Transverse colon (tissue), 4 donors: ENCODE data around the gene POLR2M. TPM values are rescaled to one million over a fixed set of nuclear protein-coding genes. Genes with fewer than 3 reads are reported as not detected.

Experiments
- DNase-seq: peaks from one replicate; pipeline ENCODE4 v3.0.0-alpha.2; 2019
- H3K27ac ChIP-seq, 4 donors: fragments of 200-600 bp; sonication (generic); 2 replicates each; pipeline ENCODE4 v1.5.1; 2016 to 2018; ENCODE audit warnings: inconsistent platforms in 4 of 4
- H3K27me3 ChIP-seq: fragments of 200-600 bp; sonication (generic); 2 replicates; pipeline ENCODE4 v1.5.1; 2017; ENCODE audit warnings: inconsistent platforms
- H3K36me3 ChIP-seq, 4 donors: fragments of 200-600 bp; sonication (generic); 2 replicates each; pipeline ENCODE4 v1.5.1; 2017 to 2019; ENCODE audit warnings: inconsistent platforms in 4 of 4
- H3K4me1 ChIP-seq, 4 donors: fragments of 200-600 bp; sonication (generic); 2 replicates each; pipeline ENCODE4 v1.5.1; 2017 to 2020; ENCODE audit warnings: inconsistent platforms in 4 of 4
- H3K4me3 ChIP-seq, 4 donors: fragments of 200-600 bp; sonication (generic); 1 replicate in 1 of 4; 2 replicates in 3 of 4; pipeline versions ENCODE4 v1.5.1 to v1.6.1; 2017 to 2019; ENCODE audit warnings: inconsistent platforms in 4 of 4
- H3K9me3 ChIP-seq, 2 donors: fragments of 200-600 bp; sonication (generic); 2 replicates each; pipeline ENCODE4 v1.5.1; 2017 to 2019; ENCODE audit warnings: inconsistent platforms in 2 of 2
- EP300 ChIP-seq: sonication (generic); formaldehyde crosslinking; IDR thresholded peaks from one replicate; pipeline ENCODE4 v1.6.1; 2017; ENCODE audit warnings: antibody characterized with exemption, low read depth
- POLR2A ChIP-seq: fragments of 450-650 bp; IDR thresholded peaks from one replicate; pipeline ENCODE4 v1.6.1; 2016; ENCODE audit warnings: antibody characterized with exemption, mild to moderate bottlenecking, moderate library complexity
- POLR2AphosphoS5 ChIP-seq, 3 donors: sonication (generic); formaldehyde crosslinking; IDR thresholded peaks; one replicate each; pipeline ENCODE4 v1.6.1; 2016; ENCODE audit warnings: antibody characterized with exemption in 3 of 3
- WGBS, 2 donors: methylation state at CpG; one replicate each; pipeline ENCODE4 v1.1.5; 2018; ENCODE audit warnings: low coverage in 1 of 2; 5-methylcytosine and 5-hydroxymethylcytosine counted together
- in situ Hi-C, 4 donors: fragments of 200-750 bp; cut with MboI; loops; one replicate each; pipeline versions ENCODE4 v1.15.0 to v1.15.1; 2017; ENCODE audit warnings: low sequenced_read_pairs in 3 of 4, low pct_ligation_motif_present in 1 of 4, low pct_unique_long_range_greater_than_20kb in 1 of 4
- intact Hi-C: fragments of 100-400 bp; cut with DNase I; formaldehyde crosslinking; loops from one replicate; pipeline ENCODE4 v1.15.1; 2023; ENCODE audit warnings: low total_unique reads
- total RNA-seq, 4 donors: library from RNA; depleted of rRNA; stranded (reverse); fragments of >200 nt; gene quantifications; one replicate each; pipeline ENCODE4 v1.1.0, GENCODE V29; 2016
- TF ChIP-seq, protein P1 (sequence below), 5 experiments: fragments of 200-600 bp in 3 of 5; fragments of 450-650 bp in 2 of 5; sonication (generic) in 3 of 5; IDR thresholded peaks; 1 replicate in 2 of 5; 2 replicates in 3 of 5; pipeline ENCODE4 v1.5.1; 2016 to 2017; ENCODE audit warnings: antibody characterized with exemption in 5 of 5, inconsistent platforms in 3 of 5, mild to moderate bottlenecking in 2 of 5, moderate library complexity in 1 of 5

The POLR2M gene
- total RNA-seq, 4 donors from 2014 or later = 18.5 to 159 (median 42.2) TPM

DNA sequence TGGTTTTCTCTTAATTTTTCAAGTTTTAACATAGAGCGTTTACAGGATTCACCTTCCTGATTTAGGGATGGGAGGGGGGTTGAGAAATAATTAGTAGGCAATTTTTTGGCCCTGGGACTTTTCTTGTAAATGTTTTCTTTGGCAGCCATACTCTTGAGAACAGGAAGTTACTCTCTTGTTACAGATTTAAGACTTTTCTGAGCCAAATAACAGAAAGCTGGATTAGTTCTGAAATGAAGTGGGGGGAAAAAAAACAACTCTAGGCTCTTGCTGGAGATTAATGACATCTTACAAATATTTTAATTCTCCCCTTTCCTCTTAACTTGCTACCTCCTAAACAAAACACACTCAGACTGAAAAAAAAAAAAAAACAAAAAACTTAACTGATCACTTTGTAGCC lies 13.8 kb upstream of the POLR2M start:
- Histone ChIP-seq H3K4me3 (no peak overlapping the region), H3K4me1 (peaks cover 0 to 6% (median 0%) of the 10 kb centered on the region in 4 donors), H3K27me3 (no peaks in the 10 kb centered on the region), H3K27ac (no peak overlapping the region), H3K9me3 (no peaks in the 10 kb centered on the region), H3K36me3 (no peaks in the 10 kb centered on the region)
- no peak for DNase-seq
- in situ Hi-C loops = no loop called here
- intact Hi-C loops = no loop called here
- TF ChIP-seq, protein P1, sequence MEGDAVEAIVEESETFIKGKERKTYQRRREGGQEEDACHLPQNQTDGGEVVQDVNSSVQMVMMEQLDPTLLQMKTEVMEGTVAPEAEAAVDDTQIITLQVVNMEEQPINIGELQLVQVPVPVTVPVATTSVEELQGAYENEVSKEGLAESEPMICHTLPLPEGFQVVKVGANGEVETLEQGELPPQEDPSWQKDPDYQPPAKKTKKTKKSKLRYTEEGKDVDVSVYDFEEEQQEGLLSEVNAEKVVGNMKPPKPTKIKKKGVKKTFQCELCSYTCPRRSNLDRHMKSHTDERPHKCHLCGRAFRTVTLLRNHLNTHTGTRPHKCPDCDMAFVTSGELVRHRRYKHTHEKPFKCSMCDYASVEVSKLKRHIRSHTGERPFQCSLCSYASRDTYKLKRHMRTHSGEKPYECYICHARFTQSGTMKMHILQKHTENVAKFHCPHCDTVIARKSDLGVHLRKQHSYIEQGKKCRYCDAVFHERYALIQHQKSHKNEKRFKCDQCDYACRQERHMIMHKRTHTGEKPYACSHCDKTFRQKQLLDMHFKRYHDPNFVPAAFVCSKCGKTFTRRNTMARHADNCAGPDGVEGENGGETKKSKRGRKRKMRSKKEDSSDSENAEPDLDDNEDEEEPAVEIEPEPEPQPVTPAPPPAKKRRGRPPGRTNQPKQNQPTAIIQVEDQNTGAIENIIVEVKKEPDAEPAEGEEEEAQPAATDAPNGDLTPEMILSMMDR (IDR thresholded peaks at IDR 0.05) = no peak
- no peak for TF ChIP-seq POLR2A
- TF ChIP-seq POLR2AphosphoS5 (IDR thresholded peaks at IDR 0.05) = no peak
- no peak for TF ChIP-seq EP300
- WGBS, 2 donors = 72 to 78% methylated on average over 1 of the region's 1 CpG

DNA sequence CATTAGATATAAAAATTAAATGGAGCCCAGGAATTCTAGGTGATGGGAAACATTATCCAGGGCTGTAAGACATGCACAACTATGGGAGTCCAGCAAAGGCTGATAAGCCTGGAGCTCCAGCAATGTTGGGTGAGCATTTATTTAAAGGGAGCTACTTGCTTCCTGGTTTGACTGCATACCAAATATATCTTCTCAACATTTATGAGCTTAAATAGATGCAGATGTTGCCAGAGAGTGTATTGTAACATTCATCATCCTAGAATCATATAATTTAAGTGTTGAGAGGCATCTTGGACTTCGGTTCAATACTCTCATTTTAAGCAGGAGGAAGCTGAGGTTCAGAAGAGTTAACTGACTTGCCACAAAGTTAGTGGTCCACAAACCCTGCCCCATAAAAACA lies 12.2 kb upstream of the POLR2M start:
- 35% methylated on average over 1 of the region's 1 CpG; no CpG with 5 or more reads in 1 of the 2 donors for WGBS, 2 donors
- in situ Hi-C loops = no loop called here
- DNase-seq = no peak
- no peak overlapping the region for H3K27ac ChIP-seq
- TF ChIP-seq POLR2AphosphoS5 (IDR thresholded peaks at IDR 0.05) (no peak), POLR2A (no peak), EP300 (no peak)
- TF ChIP-seq, protein P1 (IDR thresholded peaks at IDR 0.05) = no peak
- intact Hi-C loops = no loop called here
- no peaks in the 10 kb centered on the region for H3K27me3 ChIP-seq
- peaks cover 0 to 6% (median 0%) of the 10 kb centered on the region in 4 donors for H3K4me1 ChIP-seq
- no peak overlapping the region for H3K4me3 ChIP-seq
- H3K9me3 ChIP-seq = no peaks in the 10 kb centered on the region
- no peaks in the 10 kb centered on the region for H3K36me3 ChIP-seq

DNA sequence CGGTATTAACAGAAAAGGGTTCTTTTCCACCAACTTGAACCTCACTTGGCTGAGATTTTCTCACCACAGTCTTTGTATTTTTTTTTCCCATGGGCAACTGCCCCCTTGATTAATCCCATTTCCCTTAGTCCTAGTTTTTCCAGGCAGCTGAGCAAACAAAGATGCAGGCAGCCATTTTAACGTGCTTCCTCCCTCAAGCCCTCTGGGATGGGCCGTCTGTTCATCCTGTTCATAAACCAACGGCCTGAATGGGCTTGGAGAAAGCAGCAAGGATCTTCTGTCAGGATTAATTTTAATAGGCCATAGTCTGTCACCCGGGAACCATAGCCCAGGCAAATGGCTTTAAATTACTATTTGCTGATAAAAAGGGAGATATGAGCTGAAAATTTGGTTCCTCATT lies 10.4 kb upstream of the POLR2M start:
- in situ Hi-C loops = no loop called here
- Histone ChIP-seq H3K27me3 (no peaks in the 10 kb centered on the region), H3K9me3 (no peaks in the 10 kb centered on the region), H3K4me3 (no peak overlapping the region), H3K27ac (no peak overlapping the region), H3K4me1 (peaks cover 0 to 6% (median 0%) of the 10 kb centered on the region in 4 donors), H3K36me3 (no peaks in the 10 kb centered on the region)
- 58 to 65% methylated on average over 3 to 5 of the region's 5 CpGs for WGBS, 2 donors
- DNase-seq = no peak
- intact Hi-C loops = no loop called here
- TF ChIP-seq, protein P1 (IDR thresholded peaks at IDR 0.05) = no peak
- TF ChIP-seq POLR2A = no peak
- no peak for TF ChIP-seq POLR2AphosphoS5 (IDR thresholded peaks at IDR 0.05)
- no peak for TF ChIP-seq EP300

DNA sequence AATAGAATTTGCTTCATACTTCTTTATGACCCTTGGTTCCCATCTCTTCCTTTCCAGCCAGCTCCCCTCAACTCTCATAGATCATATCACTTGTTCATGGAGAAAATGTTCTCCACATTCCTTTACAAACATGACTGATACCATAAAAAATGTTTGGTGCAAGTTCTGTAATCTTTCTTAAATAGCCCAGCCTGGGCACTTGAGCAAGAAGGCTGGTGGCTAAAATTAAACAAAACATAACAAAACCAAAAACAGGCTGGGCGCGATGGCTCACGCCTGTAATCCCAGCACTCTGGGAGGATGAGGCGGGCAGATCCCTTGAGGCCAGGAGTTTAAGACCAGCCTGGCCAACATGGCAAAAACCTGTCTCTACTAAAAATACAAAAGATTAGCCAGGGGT lies 8.9 kb upstream of the POLR2M start:
- H3K4me1 ChIP-seq = peaks cover 0 to 6% (median 0%) of the 10 kb centered on the region in 4 donors
- WGBS, 2 donors = 96 to 100% methylated on average over 4 of the region's 4 CpGs
- intact Hi-C loops = no loop called here
- H3K27me3 ChIP-seq = no peaks in the 10 kb centered on the region
- H3K9me3 ChIP-seq = no peaks in the 10 kb centered on the region
- H3K27ac ChIP-seq = no peak overlapping the region
- TF ChIP-seq, protein P1 (IDR thresholded peaks at IDR 0.05) = no peak
- TF ChIP-seq POLR2A (no peak), EP300 (no peak), POLR2AphosphoS5 (IDR thresholded peaks at IDR 0.05) (no peak)
- no peak for DNase-seq
- in situ Hi-C loops = no loop called here
- no peak overlapping the region for H3K4me3 ChIP-seq
- no peaks in the 10 kb centered on the region for H3K36me3 ChIP-seq
